Amniotic stem cell (primary cell): ENCODE measurements around the gene CDX2.

ENCODE experiments used
- DNase-seq: peaks from one replicate; lab custom pipeline; 2025; lab: John Stamatoyannopoulos, UW

CDX2 gene

GRCh38 chr13:27928805-27929753 is 40.0 kb downstream of the CDX2 start:
- DNase-seq: no peak

GRCh38 chr13:27928353-27928804 is 40.7 kb downstream of the CDX2 start:
- DNase-seq: no peak

GRCh38 chr13:27927444-27928352 is 41.4 kb downstream of the CDX2 start:
- DNase-seq: no peak

- DNase-seq: no peak
Observed at GRCh38 chr13:27926644-27927434, 42.3 kb downstream of the CDX2 start.

GRCh38 chr13:27925220-27925991 is 43.7 kb downstream of the CDX2 start:
- no peak for DNase-seq

GRCh38 chr13:27924529-27925141 is 44.5 kb downstream of the CDX2 start:
- no peak for DNase-seq

GRCh38 chr13:27923794-27924528 is 45.2 kb downstream of the CDX2 start:
- DNase-seq: no peak

GRCh38 chr13:27922883-27923612 is 46.1 kb downstream of the CDX2 start:
- DNase-seq: no peak

- no peak for DNase-seq
Observed at GRCh38 chr13:27921961-27922882, 46.9 kb downstream of the CDX2 start.

- no peak for DNase-seq
Observed at GRCh38 chr13:27921421-27921960, 47.6 kb downstream of the CDX2 start.

GRCh38 chr13:27920677-27921420 is 48.3 kb downstream of the CDX2 start:
- no peak for DNase-seq

- DNase-seq: no peak
Observed at GRCh38 chr13:27919934-27920676, 49.0 kb downstream of the CDX2 start, which contains the start of gene PDX1. PDX1 (plus strand) TSS chr13:27920000; CDS start chr13:27920139, 139 bp downstream.

- no peak for DNase-seq
Observed at GRCh38 chr13:27919659-27919933, 49.5 kb downstream of the CDX2 start.

- no peak for DNase-seq
Observed at GRCh38 chr13:27918918-27919658, 50.0 kb downstream of the CDX2 start.

- DNase-seq: no peak
Observed at GRCh38 chr13:27918041-27918917, 50.8 kb downstream of the CDX2 start.
